HepG2 (cell line): ENCODE data around the gene DMXL2. TPM values are rescaled to one million over a fixed set of nuclear protein-coding genes. Genes with fewer than 3 reads are reported as not detected.

Experiments used
- ATAC-seq: fragments of 200-7000 bp; cut with Tn5 transposase; 3 replicates; pipeline ENCODE4 v1.9.1; 2020; ENCODE audit warnings: mild to moderate bottlenecking, moderate library complexity
- BruUV-seq: library from RNA; stranded (reverse); fragments of 400-500 nt; replicated peaks from 2 replicates; lab custom pipeline; 2021; lab: Mats Ljungman, UMichigan
- CTCF ChIA-PET: fragments of 300-600 bp; formaldehyde crosslinking; extraction: SDS; loops from one replicate; lab custom pipeline; 2021; ENCODE audit warnings: low total read pairs, inconsistent platforms, low intra/inter-chr PET ratio; lab: Yijun Ruan, JAX
- POLR2A ChIA-PET: fragments of 350-600 bp; sonication (Branson Sonifier 250); formaldehyde crosslinking; loops from one replicate; lab custom pipeline; 2020; ENCODE audit warnings: antibody characterized with exemption, inconsistent platforms; lab: Yijun Ruan, JAX
- DNase-seq: peaks from one replicate; pipeline ENCODE4 v3.0.0-alpha.2; 2015; ENCODE audit warnings: low spot score
- FAIRE-seq: peaks from 3 replicates; lab custom pipeline; 2011; peaks lifted over from hg19 to GRCh38; lab: Jason Lieb, UNC
- H2AFZ ChIP-seq: one replicate; pipeline ENCODE4 v1.6.1; 2011; ENCODE audit warnings: low read length, inconsistent platforms
- H3K27ac ChIP-seq: fragments of 300-600 bp; 3 replicates; pipeline ENCODE4 v1.8.0; 2011; ENCODE audit warnings: mixed run types, mild to moderate bottlenecking, mixed read lengths, low read length, inconsistent platforms; ENCODE audit not compliant: insufficient read depth; ENCODE audit errors: extremely low read length
- H3K27me3 ChIP-seq, 2 experiments: fragments of 200-600 bp in 1 of 2; 2 replicates in 1 of 2; 3 replicates in 1 of 2; pipeline versions ENCODE4 v1.6.0 to v1.8.0; 2011; ENCODE audit warnings: low read length in 2 of 2, mild to moderate bottlenecking in 2 of 2, moderate library complexity in 2 of 2, inconsistent platforms in 1 of 2; ENCODE audit not compliant: insufficient read depth in 2 of 2, control insufficient read depth in 1 of 2
- H3K36me3 ChIP-seq, 2 experiments: fragments of 200-600 bp in 1 of 2; replicated peaks in 1 of 2; 2 replicates in 1 of 2; 3 replicates in 1 of 2; pipeline versions ENCODE4 v1.5.1 to v1.8.0; 2011; ENCODE audit warnings: low read length in 2 of 2, inconsistent platforms in 1 of 2; ENCODE audit not compliant: insufficient read depth in 2 of 2, control insufficient read depth in 1 of 2
- H3K4me1 ChIP-seq: 2 replicates; pipeline ENCODE4 v1.5.1; 2012; ENCODE audit warnings: low read length, inconsistent platforms; ENCODE audit not compliant: insufficient read depth
- H3K4me2 ChIP-seq: 2 replicates; pipeline ENCODE4 v1.6.0; 2011; ENCODE audit warnings: low read depth, low read length, inconsistent platforms
- H3K4me3 ChIP-seq, 3 experiments: fragments of 200-600 bp in 1 of 3; sonication (generic), shearing (Covaris generic) in 1 of 3; replicated peaks in 1 of 3; 2 replicates each; pipeline ENCODE4 v1.5.1; 2011 to 2016; ENCODE audit warnings: low read length in 3 of 3, inconsistent platforms in 2 of 3, low read depth in 2 of 3, mild to moderate bottlenecking in 2 of 3, control low read depth in 1 of 3, mixed read lengths in 1 of 3; ENCODE audit not compliant: insufficient read depth in 1 of 3
- H3K79me2 ChIP-seq: one replicate; pipeline ENCODE4 v1.6.1; 2011; ENCODE audit warnings: low read length, inconsistent platforms; ENCODE audit not compliant: insufficient read depth
- H3K9ac ChIP-seq: 2 replicates; pipeline ENCODE4 v1.6.0; 2011; ENCODE audit warnings: mild to moderate bottlenecking, low read depth, low read length, inconsistent platforms; ENCODE audit not compliant: insufficient read depth
- H3K9me3 ChIP-seq: 2 replicates; pipeline ENCODE4 v1.5.1; 2012; ENCODE audit warnings: mild to moderate bottlenecking, low read length
- H4K20me1 ChIP-seq: 2 replicates; pipeline ENCODE4 v1.6.0; 2011; ENCODE audit warnings: inconsistent platforms, mild to moderate bottlenecking, low read length, moderate library complexity; ENCODE audit not compliant: insufficient read depth
- ATF3 ChIP-seq: sonication (generic); formaldehyde crosslinking; IDR thresholded peaks from 2 replicates; pipeline ENCODE4 v1.4.0; 2020; ENCODE audit warnings: missing genetic modification reagents
- CREB1 ChIP-seq, 2 experiments: fragments of 450-650 bp in 1 of 2; IDR thresholded peaks; 2 replicates each; pipeline ENCODE4 v1.6.1; 2016 to 2017; ENCODE audit warnings: control low read depth in 1 of 2, mild to moderate bottlenecking in 1 of 2, missing compliant biosample characterization in 1 of 2, missing genetic modification characterization in 1 of 2
- DDIT3 ChIP-seq: sonication (generic); formaldehyde crosslinking; IDR thresholded peaks from 2 replicates; pipeline ENCODE4 v1.4.0; 2020; ENCODE audit warnings: mild to moderate bottlenecking, missing genetic modification reagents
- EZH2 ChIP-seq: conservative IDR thresholded peaks from 2 replicates; pipeline ENCODE4 v1.6.1; 2012; ENCODE audit warnings: mild to moderate bottlenecking, low read depth, low read length, moderate library complexity
- FOXA3 ChIP-seq: IDR thresholded peaks from 2 replicates; pipeline ENCODE4 v1.6.1; 2016; ENCODE audit warnings: missing genetic modification reagents, missing compliant biosample characterization
- KLF11 ChIP-seq: IDR thresholded peaks from 2 replicates; pipeline ENCODE4 v1.6.1; 2016; ENCODE audit warnings: missing compliant biosample characterization
- MEF2D ChIP-seq: sonication (generic); formaldehyde crosslinking; IDR thresholded peaks from 2 replicates; pipeline ENCODE4 v1.5.1; 2020; ENCODE audit warnings: mild to moderate bottlenecking, missing genetic modification reagents
- MEIS2 ChIP-seq: sonication (generic); formaldehyde crosslinking; IDR thresholded peaks from 2 replicates; pipeline ENCODE4 v1.9.0; 2021; ENCODE audit warnings: mild to moderate bottlenecking, missing genetic modification reagents
- MIER2 ChIP-seq: IDR thresholded peaks from 2 replicates; pipeline ENCODE4 v1.6.1; 2016; ENCODE audit warnings: missing biosample characterization, missing genetic modification reagents
- MXD1 ChIP-seq: sonication (generic); formaldehyde crosslinking; IDR thresholded peaks from 2 replicates; pipeline ENCODE4 v1.4.0; 2020; ENCODE audit warnings: mild to moderate bottlenecking, missing genetic modification reagents
- NCOA1 ChIP-seq: sonication (generic); formaldehyde crosslinking; IDR thresholded peaks from 2 replicates; pipeline ENCODE4 v1.9.0; 2021; ENCODE audit warnings: missing genetic modification reagents
- RFXANK ChIP-seq: IDR thresholded peaks from 2 replicates; pipeline ENCODE4 v1.6.1; 2016
- STAG1 ChIP-seq: sonication (generic); formaldehyde crosslinking; IDR thresholded peaks from 2 replicates; pipeline ENCODE4 v1.4.0; 2020; ENCODE audit warnings: missing genetic modification reagents
- SYNCRIP ChIP-seq: fragments of 200-400 bp; formaldehyde crosslinking; IDR thresholded peaks from 2 replicates; pipeline ENCODE4 v1.6.1; 2018; ENCODE audit warnings: mild to moderate bottlenecking, low read depth, low read length; ENCODE audit not compliant: insufficient read depth
- ZNF12 ChIP-seq: sonication (generic); formaldehyde crosslinking; IDR thresholded peaks from 2 replicates; pipeline ENCODE4 v1.5.0; 2020; ENCODE audit warnings: missing genetic modification reagents
- ZNF280B ChIP-seq: sonication (generic); formaldehyde crosslinking; IDR thresholded peaks from 2 replicates; pipeline ENCODE4 v1.5.0; 2020; ENCODE audit warnings: missing genetic modification reagents, mild to moderate bottlenecking, borderline replicate concordance
- ZNF713 ChIP-seq: sonication (generic); formaldehyde crosslinking; IDR thresholded peaks from 2 replicates; pipeline ENCODE4 v1.4.0; 2020; ENCODE audit warnings: mild to moderate bottlenecking, missing genetic modification reagents
- ZNF782 ChIP-seq: sonication (generic); formaldehyde crosslinking; IDR thresholded peaks from 2 replicates; pipeline ENCODE4 v1.4.0; 2020; ENCODE audit warnings: missing genetic modification reagents, mild to moderate bottlenecking, borderline replicate concordance
- WGBS: methylation state at CpG from one replicate; pipeline ENCODE4 v1.1.6; 2017; ENCODE audit warnings: low lambda C conversion rate; 5-methylcytosine and 5-hydroxymethylcytosine counted together
- in situ Hi-C: cut with HindIII; loops from 2 replicates; pipeline ENCODE4 v1.10.0; 2017; ENCODE audit warnings: low pct_unique_long_range_greater_than_20kb; ENCODE audit not compliant: extremely low pct_ligation_motif_present
- intact Hi-C: fragments of 100-400 bp; cut with micrococcal nuclease; formaldehyde crosslinking; loops from one replicate; pipeline ENCODE4 v1.10.0; 2022; ENCODE audit not compliant: unreplicated experiment
- polyA plus RNA-seq, 8 experiments: library from polyadenylated mRNA; depleted of rRNA in 3 of 8; stranded (reverse) in 7 of 8; unstranded in 1 of 8; fragments of >200 nt; fragmentation: Illumina TruSeq in 4 of 8; extraction: Trizol in 4 of 8; gene quantifications; 2 replicates each; pipeline versions ENCODE4 v1.2.1 to v1.2.3, GENCODE V29; 2011 to 2016; ENCODE audit warnings: low read depth in 4 of 8, missing spikeins in 1 of 8, mixed read lengths in 1 of 8; ENCODE audit not compliant: insufficient read depth in 1 of 8
- total RNA-seq, 5 experiments: library from RNA; depleted of rRNA; stranded (reverse); fragments of >200 nt; fragmentation: Illumina TruSeq; extraction: Trizol; gene quantifications; 2 replicates each; pipeline ENCODE4 v1.2.3, GENCODE V29; 2016; ENCODE audit warnings: low read depth in 1 of 5

DMXL2 gene
- total and polyA plus RNA-seq, 2 of the 13 experiments (the other 11 are each of a cell fraction or from before 2014, with no cell fraction given): 11.6 to 15.3 TPM

- H2AFZ ChIP-seq: no peak overlapping the region
- peaks cover 30% of the 10 kb centered on the region for H3K4me1 ChIP-seq
- H3K27me3 ChIP-seq: no peaks in the 10 kb centered on the region; a peak in 1 of 5 replicates
- H3K9ac ChIP-seq: no peak overlapping the region
- CTCF ChIA-PET: no interaction called here
- peaks cover 7% of the 10 kb centered on the region for H3K79me2 ChIP-seq
- in situ Hi-C loops: no loop called here
- no peak for FAIRE-seq
- H4K20me1 ChIP-seq: no peaks in the 10 kb centered on the region
- no peak for ATAC-seq
- no peaks in the 10 kb centered on the region for H3K9me3 ChIP-seq
- intact Hi-C loops: no loop called here
- no peak for DNase-seq
- no peaks in the 10 kb centered on the region for H3K36me3 ChIP-seq
- TF ChIP-seq ZNF782 (CRISPR knock-in tag) (no peak), MIER2 (CRISPR knock-in tag) (no peak), RFXANK (CRISPR knock-in tag) (no peak), FOXA3 (CRISPR knock-in tag) (no peak), STAG1 (CRISPR knock-in tag) (no peak), ZNF12 (CRISPR knock-in tag) (no peak)
- POLR2A ChIA-PET: no interaction called here
- H3K4me3 ChIP-seq: no peak overlapping the region
- H3K27ac ChIP-seq: no peak overlapping the region
- H3K4me2 ChIP-seq: no peak overlapping the region
- BruUV-seq: no TSS peak
- WGBS: 95% methylated on average over 6 of the region's 6 CpGs
These were observed 3.1 kb downstream of the DMXL2 start for GRCh38 chr15:51619331-51620035.

- Histone ChIP-seq H3K36me3 (no peaks in the 10 kb centered on the region), H3K4me2 (no peak overlapping the region), H3K9ac (no peak overlapping the region), H3K79me2 (peaks cover 7% of the 10 kb centered on the region), H3K9me3 (no peaks in the 10 kb centered on the region), H3K27me3 (no peaks in the 10 kb centered on the region), H3K4me3 (no peak overlapping the region), H3K4me1 (peaks cover 23% of the 10 kb centered on the region), H4K20me1 (no peaks in the 10 kb centered on the region), H3K27ac (no peak overlapping the region), H2AFZ (no peak overlapping the region)
- no peak for ATAC-seq
- BruUV-seq: no TSS peak
- WGBS: 63% methylated on average over 3 of the region's 3 CpGs
- ChIA-PET CTCF (no interaction called here), POLR2A (no interaction called here)
- in situ Hi-C loops (no loop called here), intact Hi-C loops (no loop called here)
- DNase-seq: no peak
- no peak for FAIRE-seq
- TF ChIP-seq DDIT3 (CRISPR knock-in tag) (no peak), KLF11 (CRISPR knock-in tag) (no peak), MEIS2 (CRISPR knock-in tag) (no peak), STAG1 (CRISPR knock-in tag) (no peak), MXD1 (CRISPR knock-in tag) (no peak), CREB1 (IDR thresholded peaks at IDR 0.05) (no peak), CREB1 (CRISPR knock-in tag; IDR thresholded peaks at IDR 0.05) (no peak), SYNCRIP (no peak), ZNF280B (CRISPR knock-in tag) (no peak), NCOA1 (CRISPR knock-in tag) (no peak), MEF2D (CRISPR knock-in tag) (no peak), EZH2 (no peak), ATF3 (CRISPR knock-in tag) (no peak), ZNF713 (CRISPR knock-in tag) (no peak)
These were observed 4.7 kb downstream of the DMXL2 start for GRCh38 chr15:51617886-51618285.
